HCT116 (cell line): ENCODE measurements around the gene ENOX1. TPM values are rescaled to one million over a fixed set of nuclear protein-coding genes. Genes with fewer than 3 reads are reported as not detected.
"Not testable (repeated sequence)": the region's sequence is repeated elsewhere in the genome, so short reads cannot be mapped to it uniquely, and the experiment has no call there.

ENCODE experiments used
- ATAC-seq: fragments of 200-7000 bp; cut with Tn5 transposase; 2 replicates; pipeline ENCODE4 v1.9.1; 2020; ENCODE audit warnings: mild to moderate bottlenecking, moderate library complexity
- BruUV-seq: library from RNA; stranded (reverse); fragments of 400-500 nt; replicated peaks from 2 replicates; lab custom pipeline; 2021; lab: Mats Ljungman, UMichigan
- CTCF ChIA-PET: fragments of 300-600 bp; sonication (Branson Sonifier 250); formaldehyde crosslinking; loops from one replicate; lab custom pipeline; 2021; ENCODE audit warnings: antibody characterized with exemption; lab: Charles Lee
- POLR2A ChIA-PET: fragments of 300-600, 350-600 bp; sonication (Branson Sonifier 250); formaldehyde crosslinking; loops from one replicate; lab custom pipeline; 2021; ENCODE audit warnings: antibody characterized with exemption; lab: Charles Lee
- RAD21 ChIA-PET, 2 experiments: fragments of 300-600 bp; sonication (Branson Sonifier 250); formaldehyde crosslinking; loops; one replicate each; lab custom pipeline; 2023; ENCODE audit warnings: low total read pairs in 2 of 2; ENCODE audit not compliant: uncharacterized antibody in 2 of 2, unreplicated experiment in 2 of 2, low non-redundant PET in 1 of 2; lab: Charles Lee
- DNase-seq: peaks from one replicate; pipeline ENCODE4 v3.0.0-alpha.2; 2010; ENCODE audit warnings: low read depth, low spot score
- H2AFZ ChIP-seq: fragments of 200-600 bp; shearing (Covaris generic), sonication (generic); 2 replicates; pipeline ENCODE4 v1.6.1; 2017; ENCODE audit warnings: low read depth, mixed run types, mixed read lengths, antibody characterized with exemption, low read length; ENCODE audit not compliant: poor library complexity, severe bottlenecking
- H3K27ac ChIP-seq: 2 replicates; pipeline ENCODE4 v1.5.1; 2012; ENCODE audit warnings: low read depth, low read length
- H3K27me3 ChIP-seq: fragments of 200-600 bp; sonication (generic); 2 replicates; pipeline ENCODE4 v1.6.1; 2016; ENCODE audit warnings: mixed run types, low read length, mixed read lengths; ENCODE audit not compliant: insufficient read depth
- H3K36me3 ChIP-seq, 2 experiments: fragments of 200-500 bp in 1 of 2; fragments of 200-600 bp in 1 of 2; sonication (Bioruptor generic) in 1 of 2; sonication (generic) in 1 of 2; 2 replicates each; pipeline versions ENCODE4 v1.5.1 to v1.6.1; 2014 to 2016; ENCODE audit warnings: low read length in 2 of 2, inconsistent platforms in 1 of 2, mixed read lengths in 1 of 2, mixed run types in 1 of 2; ENCODE audit not compliant: insufficient read depth in 2 of 2, control insufficient read depth in 1 of 2
- H3K4me1 ChIP-seq, 2 experiments: fragments of 200-600 bp in 1 of 2; sonication (generic) in 1 of 2; 2 replicates each; pipeline versions ENCODE4 v1.5.1 to v1.6.1; 2012 to 2017; ENCODE audit warnings: low read length in 2 of 2, inconsistent platforms in 1 of 2, mild to moderate bottlenecking in 1 of 2, mixed read lengths in 1 of 2, mixed run types in 1 of 2, moderate library complexity in 1 of 2; ENCODE audit not compliant: insufficient read depth in 2 of 2, control insufficient read depth in 1 of 2
- H3K4me2 ChIP-seq: fragments of 200-600 bp; sonication (generic); 2 replicates; pipeline ENCODE4 v1.6.1; 2017; ENCODE audit warnings: mixed run types, low read length, mixed read lengths
- H3K4me3 ChIP-seq, 2 experiments: fragments of 200-600 bp in 1 of 2; sonication (generic) in 1 of 2; replicated peaks in 1 of 2; 2 replicates each; pipeline ENCODE4 v1.5.1; 2011 to 2016; ENCODE audit warnings: low read length in 2 of 2, control low read depth in 1 of 2, low read depth in 1 of 2, mild to moderate bottlenecking in 1 of 2, mixed read lengths in 1 of 2, mixed run types in 1 of 2
- H3K79me2 ChIP-seq: fragments of 200-600 bp; sonication (generic); 2 replicates; pipeline ENCODE4 v1.6.1; 2017; ENCODE audit warnings: mild to moderate bottlenecking, mixed run types, low read length, moderate library complexity, mixed read lengths; ENCODE audit not compliant: insufficient read depth
- H3K9ac ChIP-seq: fragments of 200-600 bp; sonication (generic); 2 replicates; pipeline ENCODE4 v1.6.1; 2016; ENCODE audit warnings: low read length, mixed read lengths
- H3K9me2 ChIP-seq: fragments of 200-600 bp; sonication (generic), shearing (Covaris generic); 2 replicates; pipeline ENCODE4 v1.6.1; 2017; ENCODE audit warnings: mixed run types, mild to moderate bottlenecking, moderate library complexity; ENCODE audit not compliant: insufficient read depth
- H3K9me3 ChIP-seq, 2 experiments: fragments of 200-500 bp in 1 of 2; fragments of 200-600 bp in 1 of 2; sonication (Bioruptor generic) in 1 of 2; sonication (generic) in 1 of 2; 2 replicates each; pipeline ENCODE4 v1.6.1; 2014 to 2017; ENCODE audit warnings: low read length in 2 of 2, mixed read lengths in 2 of 2, inconsistent platforms in 1 of 2, low read depth in 1 of 2, mild to moderate bottlenecking in 1 of 2, mixed run types in 1 of 2, moderate library complexity in 1 of 2; ENCODE audit not compliant: control insufficient read depth in 1 of 2, insufficient read depth in 1 of 2
- H4K20me1 ChIP-seq: fragments of 200-600 bp; sonication (generic), shearing (Covaris generic); 2 replicates; pipeline ENCODE4 v1.6.1; 2017; ENCODE audit warnings: mixed run types, mild to moderate bottlenecking, moderate library complexity; ENCODE audit not compliant: insufficient read depth
- CBX3 ChIP-seq: IDR thresholded peaks from 2 replicates; pipeline ENCODE4 v1.6.1; 2012; ENCODE audit warnings: low read depth
- CTCF ChIP-seq, 3 experiments: fragments of 200-600 bp in 1 of 3; sonication (generic) in 1 of 3; IDR thresholded peaks in 2 of 3; conservative IDR thresholded peaks in 1 of 3; 2 replicates each; pipeline ENCODE4 v1.5.1; 2012 to 2017; ENCODE audit warnings: low read depth in 2 of 3, low read length in 2 of 3, antibody characterized with exemption in 1 of 3, borderline replicate concordance in 1 of 3, control low read depth in 1 of 3, mild to moderate bottlenecking in 1 of 3, mixed read lengths in 1 of 3, mixed run types in 1 of 3, moderate library complexity in 1 of 3; ENCODE audit not compliant: insufficient read depth in 1 of 3
- EZH2 ChIP-seq: fragments of 200-600 bp; sonication (generic); IDR thresholded peaks from 2 replicates; pipeline ENCODE4 v1.6.1; 2017; ENCODE audit warnings: antibody characterized with exemption, mixed run types
- EZH2phosphoT487 ChIP-seq: fragments of 200-600 bp; IDR thresholded peaks from 2 replicates; pipeline ENCODE4 v1.6.1; 2018; ENCODE audit warnings: antibody characterized with exemption, borderline replicate concordance
- SP1 ChIP-seq: IDR thresholded peaks from 2 replicates; pipeline ENCODE4 v1.6.1; 2012; ENCODE audit warnings: low read depth
- ZNF274 ChIP-seq: fragments of 200-500 bp; sonication (Bioruptor generic); IDR thresholded peaks from 2 replicates; pipeline ENCODE4 v1.6.1; 2014; ENCODE audit warnings: mild to moderate bottlenecking, low read depth, low read length, inconsistent platforms
- intact Hi-C: fragments of 100-400 bp; cut with micrococcal nuclease; formaldehyde crosslinking; loops from 2 replicates; pipeline ENCODE4 v1.10.0; 2022
- total RNA-seq: library from RNA; stranded (reverse); gene quantifications from one replicate; pipeline ENCODE4 v1.2.1, GENCODE V29; 2021; ENCODE audit not compliant: unreplicated experiment

ENOX1 gene
- total RNA-seq, 1 experiment from 2014 or later: 4.5 TPM

GRCh38 chr13:43824656-43825055 is 37.9 kb upstream of the ENOX1 start:
- H3K4me2 ChIP-seq, intact Hi-C loops, CTCF ChIA-PET, H3K36me3 ChIP-seq, H3K27me3 ChIP-seq, H3K9me3 ChIP-seq, RAD21 ChIA-PET, H3K9ac ChIP-seq, BruUV-seq, H3K4me1 ChIP-seq, ATAC-seq, H3K27ac ChIP-seq, H3K4me3 ChIP-seq, DNase-seq, H2AFZ ChIP-seq, POLR2A ChIA-PET, H4K20me1 ChIP-seq, H3K9me2 ChIP-seq, H3K79me2 ChIP-seq: not testable (repeated sequence)

GRCh38 chr13:43822969-43823368 is 36.2 kb upstream of the ENOX1 start:
- H4K20me1 ChIP-seq: no peaks in the 10 kb centered on the region
- no TSS peak for BruUV-seq
- no peak overlapping the region for H2AFZ ChIP-seq
- no peaks in the 10 kb centered on the region for H3K36me3 ChIP-seq
- H3K9me3 ChIP-seq: no peaks in the 10 kb centered on the region
- intact Hi-C loops: no loop called here
- ATAC-seq (no peak), DNase-seq (no peak)
- no peaks in the 10 kb centered on the region for H3K27me3 ChIP-seq
- H3K4me1 ChIP-seq: no peaks in the 10 kb centered on the region
- no peak overlapping the region for H3K4me2 ChIP-seq
- no peaks in the 10 kb centered on the region for H3K9me2 ChIP-seq
- H3K27ac ChIP-seq: no peak overlapping the region
- POLR2A ChIA-PET: no interaction called here
- H3K79me2 ChIP-seq: no peaks in the 10 kb centered on the region
- CTCF ChIA-PET: no interaction called here
- RAD21 ChIA-PET: no interaction called here
- no peak for TF ChIP-seq SP1
- TF ChIP-seq CBX3: no peak
- no peak for TF ChIP-seq ZNF274
- TF ChIP-seq EZH2: no peak
- no peak for TF ChIP-seq CTCF (IDR thresholded peaks at IDR 0.05 in 2 of 3, conservative IDR thresholded peaks at IDR 0.05 in 1 of 3; ENCODE audit: borderline replicate concordance in 1 of 3, insufficient read depth in 1 of 3, low read depth in 2 of 3, low read length in 2 of 3)
- TF ChIP-seq EZH2phosphoT487: no peak
- H3K9ac ChIP-seq: no peak overlapping the region
- H3K4me3 ChIP-seq: no peak overlapping the region
